HL-60 (cell line): Measurements from ENCODE around the gene NIPA2.

ENCODE experiments used
- DNase-seq, 2 experiments: peaks; one replicate each; pipeline ENCODE4 v3.0.0-alpha.2; 2010 to 2020; ENCODE audit warnings: low read depth in 1 of 2, low spot score in 1 of 2
- H3K27ac ChIP-seq: fragments of 250-450 bp; sonication (Bioruptor Pico); replicated peaks from 2 replicates; pipeline ENCODE4 v1.5.1; 2020; ENCODE audit warnings: mild to moderate bottlenecking, moderate library complexity
- H3K27me3 ChIP-seq: fragments of 250-450 bp; sonication (Bioruptor Pico); 2 replicates; pipeline ENCODE4 v1.5.1; 2021; ENCODE audit warnings: mild to moderate bottlenecking, moderate library complexity; ENCODE audit not compliant: insufficient read depth, poor library complexity, severe bottlenecking
- H3K4me3 ChIP-seq: replicated peaks from 2 replicates; pipeline ENCODE4 v1.5.1; 2011; ENCODE audit warnings: mild to moderate bottlenecking, control low read depth, low read length; ENCODE audit not compliant: insufficient read depth
- CTCF ChIP-seq: IDR thresholded peaks from one replicate; pipeline ENCODE4 v1.5.1; 2011; ENCODE audit warnings: low read length, control low read depth, inconsistent platforms; ENCODE audit not compliant: insufficient read depth
- POLR2AphosphoS5 ChIP-seq: IDR thresholded peaks from 2 replicates; pipeline ENCODE4 v1.6.1; 2012; ENCODE audit warnings: low read depth
- REST ChIP-seq: IDR thresholded peaks from 2 replicates; pipeline ENCODE4 v1.6.1; 2012; ENCODE audit warnings: low read depth; ENCODE audit not compliant: insufficient replicate concordance
- SPI1 ChIP-seq: IDR thresholded peaks from 2 replicates; pipeline ENCODE4 v1.6.1; 2012; ENCODE audit warnings: low read depth, mild to moderate bottlenecking, borderline replicate concordance

Gene NIPA2

GRCh38 chr15:22808761-22809280 is 29.6 kb upstream of the NIPA2 start:
- DNase-seq, result no peak
- no peak overlapping the region for H3K27ac ChIP-seq
- TF ChIP-seq REST (no peak), POLR2AphosphoS5 (no peak)
- no peaks in the 10 kb centered on the region for H3K27me3 ChIP-seq
- H3K4me3 ChIP-seq, result no peak overlapping the region

GRCh38 chr15:22810033-22810852 is 28.2 kb upstream of the NIPA2 start:
- Histone ChIP-seq H3K27ac (no peak overlapping the region), H3K27me3 (no peaks in the 10 kb centered on the region), H3K4me3 (no peak overlapping the region)
- TF ChIP-seq CTCF (no peak), SPI1 (no peak), REST (no peak)
- DNase-seq, result no peak

- Histone ChIP-seq H3K4me3 (no peak overlapping the region), H3K27me3 (no peaks in the 10 kb centered on the region), H3K27ac (no peak overlapping the region)
- no peak for DNase-seq
- no peak for TF ChIP-seq POLR2AphosphoS5
These were observed 27.6 kb upstream of the NIPA2 start for GRCh38 chr15:22810853-22811338.

GRCh38 chr15:22811640-22812039 is 26.8 kb upstream of the NIPA2 start:
- H3K27me3 ChIP-seq, result no peaks in the 10 kb centered on the region
- TF ChIP-seq REST (no peak), CTCF (peak; percentile 52)
- DNase-seq, result peak in 1 of 2 experiments; percentile 71
- no peak overlapping the region for H3K4me3 ChIP-seq
- no peak overlapping the region for H3K27ac ChIP-seq
